Daoy (cell line): ENCODE data around the gene MEX3A. TPM values are rescaled to one million over a fixed set of nuclear protein-coding genes. Genes with fewer than 3 reads are reported as not detected.
"Not testable (repeated sequence)": the region's sequence is repeated elsewhere in the genome, so short reads cannot be mapped to it uniquely, and the experiment has no call there.

ENCODE experiments used
- DNase-seq: peaks from one replicate; pipeline ENCODE4 v3.0.0-alpha.2; 2015; ENCODE audit warnings: low read depth
- total RNA-seq: library from RNA; depleted of rRNA; stranded (reverse); fragments of >200 nt; shearing (Covaris generic); gene quantifications from 2 replicates; pipeline ENCODE4 v1.2.3, GENCODE V29; 2014

MEX3A gene
- total RNA-seq, 1 experiment from 2014 or later: 5.3 TPM

DNA sequence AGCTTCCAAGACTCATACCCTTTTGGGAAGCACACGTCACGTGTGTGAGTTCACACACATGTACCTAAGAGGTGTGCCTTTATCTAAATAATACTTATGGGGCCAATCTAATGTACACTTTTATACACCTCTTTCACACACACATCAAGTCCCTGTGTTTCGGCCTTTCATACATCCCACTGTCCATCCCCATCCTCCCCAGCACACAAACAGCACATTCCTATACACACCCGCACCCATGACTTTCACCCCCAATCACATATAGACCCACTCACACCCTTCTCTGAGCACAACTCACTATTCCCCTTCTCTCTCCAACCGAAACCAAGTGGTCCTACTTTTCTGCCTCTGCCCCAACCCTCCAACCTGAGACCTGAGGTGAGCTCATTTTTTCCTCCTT lies 3.5 kb downstream of the MEX3A start:
- no peak for DNase-seq

DNA sequence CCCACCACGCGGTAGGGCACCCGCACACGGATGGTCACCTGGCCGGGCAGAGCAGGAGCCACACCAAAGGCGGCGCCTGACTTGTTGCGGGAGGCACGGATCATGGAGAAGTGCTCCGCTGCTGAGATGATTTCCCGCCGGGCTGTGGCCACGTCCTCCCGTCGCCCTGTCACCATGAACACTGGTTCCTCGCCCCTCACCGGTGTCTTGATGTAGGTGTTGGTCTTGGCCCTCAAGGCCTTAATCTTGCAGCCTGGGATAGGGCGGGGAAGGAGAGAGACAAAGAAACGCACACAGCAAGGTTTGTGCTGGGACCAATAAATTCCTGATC lies 4.9 kb downstream of the MEX3A start:
- DNase-seq: no peak

DNA sequence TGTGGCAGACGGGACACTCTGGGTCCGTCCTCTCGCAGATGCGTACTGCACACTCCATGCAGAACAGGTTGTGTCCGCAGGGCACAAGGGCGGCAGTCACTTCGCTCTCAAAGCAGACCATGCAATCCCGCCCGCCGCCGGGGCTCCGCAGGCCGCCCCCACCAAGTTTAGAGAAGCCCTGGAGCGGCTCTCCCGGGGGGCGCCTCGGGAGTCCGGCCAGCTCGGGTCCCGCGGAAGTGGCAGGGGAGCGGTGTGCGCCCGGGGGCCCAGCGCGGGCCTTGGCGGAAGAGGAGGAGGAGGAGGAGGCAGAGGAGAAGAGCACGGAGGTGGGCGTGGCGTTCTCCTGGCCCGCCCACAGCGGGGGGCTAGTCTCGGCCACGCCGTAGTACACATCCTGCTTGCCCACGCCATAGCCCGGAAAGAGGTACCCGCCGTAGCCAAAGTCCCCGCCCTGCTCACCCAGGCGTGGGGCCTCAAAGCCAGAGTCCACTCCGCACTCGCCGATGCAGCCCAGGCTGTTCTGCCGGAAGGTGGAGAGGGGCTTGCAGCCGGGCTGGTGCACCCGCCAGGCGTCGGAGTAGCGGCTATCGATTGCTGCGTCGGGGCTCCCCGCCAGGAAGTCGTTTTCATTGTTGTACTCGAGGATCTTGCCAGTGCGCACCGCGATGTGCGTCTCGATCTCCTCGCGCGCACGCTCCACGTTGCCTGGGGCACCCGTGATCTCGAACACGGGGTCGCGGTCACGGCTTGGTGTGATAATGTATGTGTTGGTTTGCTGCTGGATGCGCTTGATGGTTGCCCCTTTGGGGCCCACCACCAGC lies 5.4 kb downstream of the MEX3A start:
- DNase-seq: no peak

DNA sequence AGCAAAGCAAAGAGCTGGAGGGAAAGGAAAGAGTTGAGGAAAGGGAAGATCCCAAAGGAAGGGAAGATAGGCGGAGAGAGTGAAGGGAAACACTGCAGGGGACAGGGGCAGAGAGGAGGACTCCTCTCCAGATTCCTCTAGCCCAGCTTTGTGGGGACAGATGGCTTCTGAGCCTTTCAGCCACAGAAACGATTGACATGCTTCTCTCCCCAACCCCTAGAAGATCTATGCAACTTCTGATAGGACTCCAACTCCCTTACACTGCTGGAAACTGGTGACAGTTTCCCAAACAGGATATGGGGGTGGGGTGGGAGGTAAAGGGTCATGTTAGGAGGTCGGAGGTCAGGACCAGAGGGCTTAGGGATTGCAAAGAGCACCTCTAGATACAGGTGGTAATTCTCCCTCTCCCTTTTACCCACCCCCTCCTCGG lies 6.5 kb downstream of the MEX3A start:
- no peak for DNase-seq

DNA sequence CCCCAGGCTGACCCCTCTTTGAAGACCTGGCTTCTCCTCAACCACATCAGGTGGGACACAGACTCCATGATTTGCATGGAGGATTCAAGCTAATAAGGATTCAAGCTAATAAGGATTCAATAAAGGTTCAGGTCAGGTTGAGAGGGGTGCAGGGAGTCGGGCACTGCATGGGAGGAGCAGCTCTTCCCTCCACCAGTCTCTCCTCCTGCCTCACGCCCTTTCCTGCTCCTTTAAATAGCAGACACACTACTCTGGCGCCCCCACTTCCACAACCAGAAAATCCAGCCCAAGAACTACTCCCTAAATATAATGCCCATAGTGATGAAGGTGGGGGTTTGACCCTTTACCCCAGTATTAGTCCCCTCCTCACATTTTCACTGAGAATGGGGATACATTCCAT lies 7.1 kb downstream of the MEX3A start:
- DNase-seq: no peak

DNA sequence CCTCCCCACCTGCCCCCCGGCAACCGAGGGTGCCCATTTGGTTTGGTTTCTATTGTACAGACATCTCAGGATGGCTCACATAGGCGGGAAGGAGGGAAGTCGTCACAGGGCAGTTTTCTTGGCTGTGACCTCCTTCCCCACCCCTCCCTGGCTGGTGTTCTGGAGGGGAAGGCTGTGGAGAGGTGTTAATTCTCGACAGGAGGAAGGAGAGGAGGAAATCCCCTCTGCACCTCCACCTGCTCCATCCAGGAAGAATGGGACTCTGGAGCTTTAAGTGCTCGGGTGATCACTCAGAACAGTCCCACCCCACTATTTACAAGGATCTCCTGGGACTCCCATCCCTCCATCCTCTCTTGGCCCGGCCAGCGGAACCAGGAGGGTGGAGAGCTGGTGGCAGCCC lies 7.6 kb downstream of the MEX3A start:
- no peak for DNase-seq

DNA sequence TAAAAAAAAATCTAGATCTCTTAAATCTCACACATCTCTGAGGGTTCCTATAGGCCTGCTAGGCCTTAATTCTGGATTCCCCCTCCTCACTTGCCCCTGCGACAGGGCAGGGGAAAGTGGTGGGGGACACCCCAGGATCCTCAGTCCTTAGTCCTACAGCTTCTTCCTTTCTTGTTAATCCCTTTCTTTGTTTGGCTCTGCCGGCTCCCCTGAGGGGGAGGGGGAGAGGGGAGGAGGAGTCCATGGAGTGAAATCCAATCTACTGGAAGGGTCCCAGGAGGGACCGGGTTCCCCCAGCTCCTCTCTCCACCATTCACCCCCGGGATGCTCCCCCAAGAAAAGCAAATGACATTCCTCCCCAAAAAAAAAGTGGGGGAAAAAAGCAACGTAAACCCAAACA lies 8.5 kb downstream of the MEX3A start:
- no peak for DNase-seq

DNA sequence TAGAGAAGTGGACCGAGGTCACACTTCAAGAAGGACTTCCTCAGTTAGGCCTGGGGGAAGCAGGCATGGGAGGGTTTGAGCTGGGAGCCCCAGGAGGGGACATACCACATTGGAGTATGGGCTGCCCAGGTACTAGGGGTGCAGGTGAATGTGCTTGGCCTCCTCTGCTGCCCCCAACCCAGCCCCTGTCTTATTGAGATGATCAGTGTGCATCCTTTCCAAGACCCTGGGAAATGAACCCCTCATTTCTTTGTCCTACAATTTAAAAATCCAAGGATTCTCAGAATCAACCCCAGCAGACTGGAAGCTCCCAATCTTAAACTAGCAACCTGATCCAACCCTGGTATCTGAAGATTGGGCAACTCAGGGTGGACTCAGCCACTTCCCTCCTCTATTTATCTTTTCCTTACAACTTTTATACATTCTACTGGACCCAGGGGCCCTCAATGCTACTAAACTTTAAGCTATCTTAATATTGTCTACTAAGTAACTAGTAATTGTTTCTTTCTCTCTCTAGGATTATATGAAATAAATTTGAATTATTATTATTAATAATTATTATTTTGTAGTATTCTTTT lies 9.1 kb downstream of the MEX3A start:
- DNase-seq: no peak

DNA sequence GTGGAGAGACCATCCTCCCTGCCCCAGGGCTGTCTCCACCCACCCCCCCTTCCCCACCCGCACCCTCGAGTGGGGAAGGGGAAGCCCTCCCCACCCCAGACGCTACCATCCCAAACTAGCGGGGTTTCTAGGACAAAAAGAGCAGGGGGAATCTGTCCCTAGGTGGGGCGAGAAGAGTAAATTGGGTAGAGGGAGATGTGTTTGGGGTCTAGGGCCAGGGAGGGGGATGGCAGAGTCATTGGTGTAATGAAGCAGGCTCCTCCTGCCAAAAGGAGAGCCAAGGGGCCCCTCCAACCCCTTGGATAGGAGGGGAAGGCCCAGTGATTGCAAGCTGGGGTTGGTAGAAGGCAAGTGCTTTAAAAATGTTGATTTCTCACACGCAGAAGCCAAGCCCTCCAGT lies 10.0 kb downstream of the MEX3A start:
- DNase-seq: no peak

DNA sequence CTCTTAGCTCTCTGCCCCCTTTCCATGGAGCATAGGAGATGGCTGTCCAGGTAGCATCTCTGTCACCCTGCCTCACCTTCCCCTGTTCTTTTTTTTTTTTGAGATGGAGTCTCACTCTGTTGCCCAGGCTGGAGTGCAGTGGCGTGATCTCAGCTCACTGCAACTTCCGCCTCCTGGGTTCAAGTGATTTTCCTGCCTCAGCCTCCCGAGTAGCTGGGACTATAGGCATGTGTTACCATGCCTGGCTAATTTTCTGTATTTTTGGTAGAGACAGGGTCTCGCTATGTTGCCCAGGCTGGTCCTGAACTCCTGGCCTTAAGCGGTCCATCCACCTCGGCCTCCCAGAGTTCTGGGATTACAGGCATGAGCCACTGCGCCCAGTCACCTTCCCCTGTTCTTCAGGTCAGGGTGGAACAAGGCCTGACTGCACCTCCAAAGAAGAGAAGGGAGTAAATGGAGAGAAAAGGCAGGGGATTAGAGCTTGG lies 10.9 kb downstream of the MEX3A start:
- not testable (repeated sequence) for DNase-seq

DNA sequence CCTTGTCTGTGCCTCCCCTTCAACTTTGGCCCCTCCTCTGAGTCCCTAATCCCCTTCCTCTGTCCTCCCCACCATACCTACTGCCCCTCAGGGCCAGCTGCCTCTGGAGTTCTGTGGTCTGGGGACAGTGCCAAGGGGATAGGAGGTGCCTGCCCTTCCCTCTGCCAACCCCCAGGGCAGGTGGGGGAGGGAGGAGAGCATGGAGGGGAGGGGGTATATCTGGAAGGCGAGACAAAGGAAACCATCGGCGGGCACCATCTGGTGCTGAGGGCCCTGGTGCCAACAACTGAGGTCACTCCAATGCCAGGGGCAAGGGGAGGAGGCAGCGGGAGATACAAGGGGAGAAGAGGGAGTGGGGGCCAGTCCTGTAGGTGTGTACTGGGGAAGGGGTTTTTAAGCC lies 11.7 kb downstream of the MEX3A start:
- DNase-seq: no peak

DNA sequence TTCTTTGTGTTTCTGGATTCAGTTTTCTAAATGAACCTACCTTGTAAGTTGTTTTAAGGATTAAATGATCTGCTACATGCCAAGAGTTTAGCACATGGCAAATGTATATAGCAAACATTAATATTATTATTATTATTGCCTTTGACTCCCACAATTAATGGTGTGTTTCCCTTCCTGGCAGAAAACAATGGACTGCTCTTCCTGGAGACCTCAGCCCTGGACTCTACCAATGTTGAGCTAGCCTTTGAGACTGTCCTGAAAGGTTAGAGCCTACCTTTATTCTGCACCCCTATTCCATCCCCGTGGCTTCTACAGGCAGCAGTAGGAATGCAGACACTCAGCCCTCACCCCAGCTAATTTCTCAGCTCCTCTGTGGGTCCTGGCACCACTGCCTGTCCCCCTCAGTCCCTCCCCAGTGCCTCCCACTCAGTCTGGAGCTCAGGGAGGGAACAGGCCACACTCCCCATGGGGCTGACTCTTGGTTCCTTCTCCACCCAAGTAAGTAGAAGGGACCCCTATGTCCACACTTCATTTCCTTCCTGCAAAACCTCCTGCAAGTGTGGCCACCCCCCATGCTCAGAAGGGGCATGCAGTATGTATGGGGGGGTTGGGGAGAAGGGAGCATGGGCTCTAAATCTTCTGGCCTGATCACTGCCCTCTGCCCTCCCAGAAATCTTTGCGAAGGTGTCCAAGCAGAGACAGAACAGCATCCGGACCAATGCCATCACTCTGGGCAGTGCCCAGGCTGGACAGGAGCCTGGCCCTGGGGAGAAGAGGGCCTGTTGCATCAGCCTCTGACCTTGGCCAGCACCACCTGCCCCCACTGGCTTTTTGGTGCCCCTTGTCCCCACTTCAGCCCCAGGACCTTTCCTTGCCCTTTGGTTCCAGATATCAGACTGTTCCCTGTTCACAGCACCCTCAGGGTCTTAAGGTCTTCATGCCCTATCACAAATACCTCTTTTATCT lies 12.5 kb downstream of the MEX3A start:
- no peak for DNase-seq

DNA sequence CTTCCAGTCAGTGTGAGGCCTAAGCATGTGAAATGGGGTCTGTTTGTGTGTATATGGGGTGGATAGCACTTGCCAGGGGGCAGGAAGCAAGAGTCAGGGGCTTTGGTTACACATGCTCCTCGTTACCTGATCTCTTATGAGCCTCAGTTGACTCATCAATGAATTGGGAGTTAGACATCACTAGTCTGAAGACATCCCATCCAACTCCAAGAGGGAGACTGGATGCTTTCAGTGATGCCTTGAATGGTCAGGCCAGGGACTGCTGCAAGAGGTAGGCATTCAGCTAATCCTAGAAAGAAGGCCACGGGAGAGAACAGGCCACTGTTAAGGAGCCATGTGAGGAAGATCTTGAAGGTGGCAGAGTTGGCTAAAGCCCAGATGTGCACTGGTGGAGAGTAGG lies 15.0 kb downstream of the MEX3A start:
- DNase-seq: no peak

DNA sequence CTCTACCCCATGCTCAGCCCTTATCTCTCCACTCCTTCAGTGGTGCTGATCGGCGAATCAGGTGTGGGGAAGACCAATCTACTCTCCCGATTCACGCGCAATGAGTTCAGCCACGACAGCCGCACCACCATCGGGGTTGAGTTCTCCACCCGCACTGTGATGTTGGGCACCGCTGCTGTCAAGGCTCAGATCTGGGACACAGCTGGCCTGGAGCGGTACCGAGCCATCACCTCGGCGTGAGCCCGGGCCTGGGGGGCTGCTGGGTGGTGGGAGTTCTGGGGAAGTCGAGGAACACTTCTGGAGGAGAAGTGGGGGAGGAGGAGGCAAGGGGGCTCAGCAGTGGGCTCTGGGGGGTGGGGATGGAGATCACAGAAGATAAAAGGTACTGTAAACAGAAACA lies 16.4 kb downstream of the MEX3A start:
- DNase-seq: no peak

DNA sequence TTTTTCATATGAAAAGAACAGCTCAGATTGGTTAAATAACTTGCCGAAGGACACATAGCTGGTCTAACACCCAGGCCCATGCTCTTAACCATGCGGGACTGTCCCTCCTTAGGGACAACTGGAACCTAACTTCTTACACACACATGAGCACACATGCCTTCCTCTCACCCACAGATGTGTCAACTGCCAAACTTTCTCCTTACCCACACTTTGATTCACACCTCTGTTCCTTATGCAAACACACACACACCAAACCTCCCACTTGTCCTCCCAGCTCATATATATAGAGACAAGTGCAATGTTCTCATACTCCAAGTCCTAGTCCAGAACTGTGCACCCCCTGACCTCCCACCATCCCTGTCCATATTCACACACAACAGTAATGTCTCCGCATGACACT lies 17.1 kb downstream of the MEX3A start:
- DNase-seq: no peak

DNA sequence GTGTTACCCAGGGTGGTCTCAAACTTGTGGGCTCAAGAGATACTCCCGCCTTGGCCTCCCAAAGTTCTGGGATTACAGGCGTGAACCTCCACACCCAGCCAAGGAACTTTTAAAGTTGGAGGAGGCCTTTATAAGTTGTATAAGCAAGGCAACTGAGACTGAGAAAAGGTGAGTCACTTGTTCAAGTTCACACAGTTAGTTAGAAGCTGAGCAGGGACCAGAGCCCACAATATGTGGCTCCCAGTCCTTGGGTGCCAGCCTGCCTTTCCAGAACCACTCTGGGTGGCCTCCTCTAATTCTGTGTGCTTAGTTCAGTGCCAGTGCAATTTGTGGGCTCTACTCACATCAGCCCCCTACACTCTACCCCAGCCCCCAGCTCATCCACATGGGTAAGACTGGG lies 17.6 kb downstream of the MEX3A start:
- DNase-seq: no peak

DNA sequence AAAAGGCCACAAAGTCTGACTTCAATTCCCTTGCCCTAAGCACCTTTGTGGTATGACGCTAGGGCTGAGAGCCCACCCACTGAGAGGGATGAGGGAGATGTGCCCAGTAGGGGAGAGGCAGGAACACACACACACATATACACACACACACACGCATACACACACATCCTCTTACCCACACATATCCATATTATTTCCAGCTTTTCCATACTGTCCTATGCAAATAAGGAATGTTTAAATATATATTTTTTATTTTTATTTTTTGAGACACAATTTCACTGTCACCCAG lies 18.3 kb downstream of the MEX3A start:
- DNase-seq: peak; percentile 21

DNA sequence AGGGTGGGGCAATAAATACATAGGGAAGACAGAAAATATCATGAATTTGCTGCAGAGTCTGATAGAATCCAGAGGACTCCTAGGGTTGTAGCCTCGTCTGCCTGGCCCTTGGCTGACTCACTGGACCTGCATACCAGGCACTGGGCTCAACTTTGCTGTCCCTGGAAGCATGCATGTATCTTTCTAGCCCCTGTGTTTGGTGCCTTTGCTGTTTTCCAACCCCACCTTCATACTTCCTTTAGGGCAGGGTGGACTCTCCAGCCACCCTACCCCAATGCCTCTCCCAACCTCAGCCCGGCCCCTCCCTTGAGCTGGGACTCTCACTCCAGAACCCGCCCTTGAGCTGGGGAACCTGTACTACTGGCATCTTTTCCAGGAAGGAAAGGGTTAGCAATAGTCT lies 20.1 kb downstream of the MEX3A start:
- DNase-seq: no peak

DNA sequence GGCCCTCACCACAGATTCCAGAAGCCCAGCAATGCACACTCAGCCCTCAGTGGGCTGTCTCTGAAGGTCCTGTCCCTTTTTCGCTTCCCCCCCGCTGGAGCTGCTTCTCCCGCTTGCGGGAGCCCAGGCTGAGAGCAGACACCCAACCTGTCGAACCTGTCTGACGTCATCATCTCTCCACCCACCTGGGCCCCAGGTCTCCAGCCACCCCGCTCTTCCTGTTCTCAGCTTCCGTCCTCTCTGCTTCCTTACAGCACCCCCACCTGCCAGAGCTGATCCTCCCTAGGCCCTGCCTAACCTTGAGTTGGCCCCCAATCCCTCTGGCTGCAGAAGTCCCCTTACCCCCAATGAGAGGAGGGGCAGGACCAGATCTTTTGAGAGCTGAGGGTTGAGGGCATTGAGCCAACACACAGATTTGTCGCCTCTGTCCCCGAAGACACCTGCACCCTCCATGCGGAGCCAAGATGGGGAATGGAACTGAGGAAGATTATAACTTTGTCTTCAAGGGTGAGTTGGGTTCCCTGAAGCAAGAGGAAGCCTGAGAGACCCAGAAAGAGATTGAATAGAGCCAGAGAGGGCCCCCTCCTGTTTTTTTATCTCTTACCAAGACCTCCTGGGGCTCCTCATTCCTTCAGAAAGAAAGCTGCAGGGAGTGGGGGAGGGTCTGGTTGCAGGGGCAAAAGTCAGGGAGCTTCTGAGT lies 21.2 kb downstream of the MEX3A start, which contains the start of gene RAB25:
Gene RAB25, plus strand, starts transcription at position 224 of the 700 bp plus-strand sequence. Its CDS starts 241 bp downstream, at position 465.
- no peak for DNase-seq

DNA sequence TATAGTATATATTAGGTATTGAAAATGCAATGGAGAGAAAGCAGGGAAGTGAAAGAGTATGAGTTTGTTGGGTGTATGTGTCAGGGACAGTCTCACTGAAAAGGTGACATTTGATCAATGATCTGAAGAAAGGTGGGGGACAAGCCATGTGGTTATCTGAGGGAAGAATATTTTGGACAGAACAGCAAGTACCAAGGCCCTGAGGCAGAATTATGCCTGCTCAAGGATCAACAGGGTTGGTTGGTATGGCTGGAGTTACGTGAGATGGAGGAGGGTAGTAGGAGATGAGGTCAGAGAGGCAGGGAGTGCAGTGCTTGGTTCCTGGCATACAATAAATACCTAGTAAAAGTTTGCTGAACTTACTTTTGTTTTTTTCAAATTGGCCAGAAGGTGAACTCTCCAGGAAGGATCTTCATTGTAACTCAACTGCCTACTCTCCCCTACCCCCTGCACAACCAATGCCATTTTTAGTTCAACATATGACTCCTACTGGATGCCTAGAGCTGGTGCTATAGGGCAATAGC lies 25.9 kb downstream of the MEX3A start:
- DNase-seq: no peak

DNA sequence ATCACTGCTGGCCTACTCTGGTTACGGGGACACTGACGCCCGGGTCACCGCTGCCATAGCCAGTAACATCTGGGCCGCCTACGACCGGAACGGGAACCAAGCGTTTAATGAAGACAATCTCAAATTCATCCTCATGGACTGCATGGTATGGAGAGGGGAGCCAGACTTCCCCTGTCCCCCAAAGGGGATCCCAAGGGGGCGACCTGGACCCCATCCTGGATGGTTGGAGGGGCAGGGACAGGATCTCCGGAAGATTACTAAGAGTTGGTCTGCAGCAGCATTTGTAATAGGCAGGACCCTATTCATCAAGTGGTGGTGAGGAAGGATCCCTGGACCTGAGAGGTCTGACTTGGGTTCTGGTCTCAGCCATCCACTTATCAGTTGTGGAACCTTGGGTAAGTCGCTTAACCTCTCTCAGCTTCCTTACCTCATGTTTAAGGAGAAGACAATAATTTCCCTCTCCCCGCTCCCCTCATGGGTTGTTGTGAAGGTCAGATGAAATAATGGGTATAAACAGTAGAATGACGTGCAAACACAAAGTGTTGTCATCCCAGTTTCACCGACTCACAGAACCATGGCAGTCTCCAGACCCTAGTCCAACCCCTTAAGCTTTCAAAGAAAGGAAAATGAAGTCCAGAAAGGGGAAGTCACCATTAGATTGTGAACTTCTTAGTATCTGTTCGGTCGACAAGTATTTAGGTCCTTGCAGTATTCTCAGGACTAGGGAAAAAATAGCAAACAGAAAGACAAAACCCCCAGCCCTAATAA lies 26.8 kb downstream of the MEX3A start:
- DNase-seq: no peak
